Astrocyte of the spinal cord (primary cell): Measurements from ENCODE around the gene SETX.
A peak's percentile ranks its signal among the peaks of the same experiment; 100 is the strongest.
"Not testable (repeated sequence)": the region's sequence is repeated elsewhere in the genome, so short reads cannot be mapped to it uniquely, and the experiment has no call there.

Source experiments
- DNase-seq: peaks from one replicate; pipeline ENCODE4 v3.0.0; 2011; ENCODE audit warnings: low read depth, low spot score
- H3K4me3 ChIP-seq: 2 replicates; pipeline ENCODE4 v1.5.1; 2011; ENCODE audit warnings: low read depth, mild to moderate bottlenecking, low read length, moderate library complexity
- in situ Hi-C: cut with HindIII; loops from 2 replicates; pipeline ENCODE4 v1.10.0; 2017; ENCODE audit warnings: low sequenced_read_pairs
- TF ChIP-seq, protein P1 (sequence below): IDR thresholded peaks from 2 replicates; pipeline ENCODE4 v1.5.1; 2012; ENCODE audit warnings: low read depth, mild to moderate bottlenecking, low read length, inconsistent platforms

SETX gene

GRCh38 chr9:132283165-132283564 is 71.6 kb downstream of the SETX start:
- in situ Hi-C loops = no loop called here
- no peak for DNase-seq
- TF ChIP-seq, protein P1, sequence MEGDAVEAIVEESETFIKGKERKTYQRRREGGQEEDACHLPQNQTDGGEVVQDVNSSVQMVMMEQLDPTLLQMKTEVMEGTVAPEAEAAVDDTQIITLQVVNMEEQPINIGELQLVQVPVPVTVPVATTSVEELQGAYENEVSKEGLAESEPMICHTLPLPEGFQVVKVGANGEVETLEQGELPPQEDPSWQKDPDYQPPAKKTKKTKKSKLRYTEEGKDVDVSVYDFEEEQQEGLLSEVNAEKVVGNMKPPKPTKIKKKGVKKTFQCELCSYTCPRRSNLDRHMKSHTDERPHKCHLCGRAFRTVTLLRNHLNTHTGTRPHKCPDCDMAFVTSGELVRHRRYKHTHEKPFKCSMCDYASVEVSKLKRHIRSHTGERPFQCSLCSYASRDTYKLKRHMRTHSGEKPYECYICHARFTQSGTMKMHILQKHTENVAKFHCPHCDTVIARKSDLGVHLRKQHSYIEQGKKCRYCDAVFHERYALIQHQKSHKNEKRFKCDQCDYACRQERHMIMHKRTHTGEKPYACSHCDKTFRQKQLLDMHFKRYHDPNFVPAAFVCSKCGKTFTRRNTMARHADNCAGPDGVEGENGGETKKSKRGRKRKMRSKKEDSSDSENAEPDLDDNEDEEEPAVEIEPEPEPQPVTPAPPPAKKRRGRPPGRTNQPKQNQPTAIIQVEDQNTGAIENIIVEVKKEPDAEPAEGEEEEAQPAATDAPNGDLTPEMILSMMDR = no peak

GRCh38 chr9:132274861-132275260 is 79.9 kb downstream of the SETX start:
- in situ Hi-C loops = no loop called here
- no peak for DNase-seq
- no peak overlapping the region for H3K4me3 ChIP-seq
- TF ChIP-seq, protein P1 = no peak

More at GRCh38 chr9:132283165-132283564, 71.6 kb downstream of the SETX start:
- H3K4me3 ChIP-seq = no peak overlapping the region

DNA sequence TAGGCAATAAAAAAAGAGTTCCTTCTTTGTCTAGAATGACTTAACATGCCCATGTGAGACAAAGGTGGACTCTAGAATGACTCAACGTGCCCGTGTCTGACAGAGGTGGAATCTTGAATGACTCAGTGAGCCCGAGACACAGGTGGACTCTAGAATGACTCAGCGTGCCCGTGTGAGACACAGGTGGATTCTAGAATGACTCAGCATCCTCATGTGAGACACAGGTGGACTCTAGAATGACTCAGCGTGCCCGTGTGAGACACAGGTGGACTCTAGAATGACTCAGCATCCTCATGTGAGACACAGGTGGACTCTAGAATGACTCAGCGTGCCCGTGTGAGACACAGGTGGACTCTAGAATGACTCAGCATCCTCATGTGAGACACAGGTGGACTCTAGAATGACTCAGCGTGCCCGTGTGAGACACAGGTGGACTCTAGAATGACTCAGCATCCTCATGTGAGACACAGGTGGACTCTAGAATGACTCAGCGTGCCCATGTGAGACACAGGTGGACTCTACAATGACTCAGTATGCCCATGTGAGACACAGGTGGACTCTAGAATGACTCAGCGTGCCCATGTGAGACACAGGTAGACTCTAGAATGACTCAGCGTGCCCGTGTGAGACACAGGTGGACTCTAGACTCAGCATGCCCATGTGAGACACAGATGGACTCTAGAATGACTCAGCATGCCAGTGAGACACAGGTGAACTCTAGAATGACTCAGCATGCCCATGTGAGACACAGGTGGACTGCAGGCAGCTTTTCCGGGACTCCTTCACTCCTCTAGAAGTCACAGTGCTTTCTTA is 84.9 kb downstream of the SETX start:
- DNase-seq, H3K4me3 ChIP-seq, in situ Hi-C loops: not testable (repeated sequence)

- TF ChIP-seq, protein P1 = peak; percentile 91
- DNase-seq = peak; percentile 66
- H3K4me3 ChIP-seq = no peak overlapping the region
- in situ Hi-C loops = no loop called here
These were observed 85.9 kb downstream of the SETX start for GRCh38 chr9:132268725-132269352.

GRCh38 chr9:132267660-132268059 is 87.1 kb downstream of the SETX start:
- no peak for DNase-seq
- TF ChIP-seq, protein P1 = no peak
- H3K4me3 ChIP-seq = no peak overlapping the region

GRCh38 chr9:132266017-132266416 is 88.8 kb downstream of the SETX start:
- in situ Hi-C loops = no loop called here
- no peak overlapping the region for H3K4me3 ChIP-seq
- TF ChIP-seq, protein P1 = no peak
- DNase-seq = no peak

More at GRCh38 chr9:132267660-132268059, 87.1 kb downstream of the SETX start:
- in situ Hi-C loops = no loop called here

- TF ChIP-seq, protein P1 = no peak
- in situ Hi-C loops = no loop called here
- H3K4me3 ChIP-seq = no peak overlapping the region
- no peak for DNase-seq
These were observed 93.9 kb downstream of the SETX start for GRCh38 chr9:132260846-132261245.
